ENCODE measurements around the gene C10orf105. TPM values are rescaled to one million over a fixed set of nuclear protein-coding genes. Genes with fewer than 3 reads are reported as not detected.

The C10orf105 gene
- polyA plus RNA-seq, 1 of the 3 experiments (the other 2 are of a cell fraction) = not detected

- H3K9ac ChIP-seq = no peak overlapping the region
- H3K9me2 ChIP-seq = no peaks in the 10 kb centered on the region
- no peaks in the 10 kb centered on the region for H3F3A ChIP-seq (replicated peaks; ENCODE audit: insufficient read depth)
- ChIA-PET CTCF (interaction anchor here (0.7 to 14.1 kb wide), 27 partner anchors 9 to 392 kb away, joined by 3 to 195 read pairs (median 8); partner anchors contain the start of genes CDH23 and VSIR), POLR2A (no interaction called here)
- H3K27me3 ChIP-seq (ENCODE audit: insufficient read depth) = peaks cover 13% of the 10 kb centered on the region
- H3K9me3 ChIP-seq = no peaks in the 10 kb centered on the region
- no peaks in the 10 kb centered on the region for H4K20me1 ChIP-seq (ENCODE audit: insufficient read depth)
- no peak overlapping the region for H3K4me3 ChIP-seq (ENCODE audit: low read depth in 2 of 2, low read length in 1 of 2)
- no peaks in the 10 kb centered on the region for H3K79me2 ChIP-seq (ENCODE audit: insufficient read depth)
- no peak overlapping the region for H3K27ac ChIP-seq (ENCODE audit: low read depth in 2 of 2, low read length in 1 of 2)
- H3K36me3 ChIP-seq (replicated peaks in 1 of 2; ENCODE audit: control insufficient read depth in 1 of 2, insufficient read depth in 2 of 2, low read length in 1 of 2) = no peaks in the 10 kb centered on the region
- no peak overlapping the region for H3K4me2 ChIP-seq
- 65% methylated on average over 5 of the region's 5 CpGs for WGBS (ENCODE audit: low lambda C conversion rate)
- TF ChIP-seq GATA2 (CRISPR knock-in tag; IDR thresholded peaks at IDR 0.05) (no peak), FOXM1 (IDR thresholded peaks at IDR 0.05; ENCODE audit: low read depth) (no peak), ZBTB33 (IDR thresholded peaks at IDR 0.05; ENCODE audit: borderline replicate concordance, low read depth) (no peak), MAX (IDR thresholded peaks at IDR 0.05; ENCODE audit: low read depth) (no peak), JUND (IDR thresholded peaks at IDR 0.05) (no peak), RCOR1 (IDR thresholded peaks at IDR 0.05; ENCODE audit: low read length) (no peak)
- no peak overlapping the region for H2AFZ ChIP-seq (ENCODE audit: low read depth)
- peaks cover 0 to 7% of the 10 kb centered on the region in 2 experiments; a peak in 1 of 4 replicates for H3K4me1 ChIP-seq (ENCODE audit: control insufficient read depth in 1 of 2, insufficient read depth in 2 of 2, low read depth in 1 of 2, low read length in 1 of 2)
- DNase-seq = no peak
Measured at GRCh38 chr10:71707240-71707789, 12.3 kb downstream of the C10orf105 start.

GRCh38 chr10:71706216-71707121 is 13.1 kb downstream of the C10orf105 start:
- H3K4me1 ChIP-seq (ENCODE audit: control insufficient read depth in 1 of 2, insufficient read depth in 2 of 2, low read depth in 1 of 2, low read length in 1 of 2) = peaks cover 0 to 7% of the 10 kb centered on the region in 2 experiments; a peak in 1 of 4 replicates
- H3K9me3 ChIP-seq = no peaks in the 10 kb centered on the region
- no peak overlapping the region for H2AFZ ChIP-seq (ENCODE audit: low read depth)
- H3K9me2 ChIP-seq = no peaks in the 10 kb centered on the region
- no peaks in the 10 kb centered on the region for H4K20me1 ChIP-seq (ENCODE audit: insufficient read depth)
- TF ChIP-seq FOXJ3 (CRISPR knock-in tag; IDR thresholded peaks at IDR 0.05) = no peak
- no peak for TF ChIP-seq CTCF (IDR thresholded peaks at IDR 0.05)
- no peak for TF ChIP-seq FOXM1 (IDR thresholded peaks at IDR 0.05; ENCODE audit: low read depth)
- TF ChIP-seq TAF1 (IDR thresholded peaks at IDR 0.05; ENCODE audit: borderline replicate concordance, low read depth, low read length) = no peak
- TF ChIP-seq MAX (IDR thresholded peaks at IDR 0.05; ENCODE audit: low read depth) = no peak
- H3K4me3 ChIP-seq (ENCODE audit: low read depth in 2 of 2, low read length in 1 of 2) = no peak overlapping the region
- H3K36me3 ChIP-seq (replicated peaks in 1 of 2; ENCODE audit: control insufficient read depth in 1 of 2, insufficient read depth in 2 of 2, low read length in 1 of 2) = no peaks in the 10 kb centered on the region
- CTCF ChIA-PET = interaction anchor here (0.6 to 14.1 kb wide), 25 partner anchors 8 to 393 kb away, joined by 3 to 195 read pairs (median 7); partner anchors contain the start of genes CDH23 and VSIR
- H3F3A ChIP-seq (replicated peaks; ENCODE audit: insufficient read depth) = no peaks in the 10 kb centered on the region
- no peaks in the 10 kb centered on the region for H3K79me2 ChIP-seq (ENCODE audit: insufficient read depth)
- POLR2A ChIA-PET = no interaction called here
- H3K4me2 ChIP-seq = no peak overlapping the region
- H3K9ac ChIP-seq = no peak overlapping the region
- no peak for DNase-seq
- H3K27ac ChIP-seq (ENCODE audit: low read depth in 2 of 2, low read length in 1 of 2) = no peak overlapping the region
- WGBS (ENCODE audit: low lambda C conversion rate) = 62% methylated on average over 14 of the region's 35 CpGs
- H3K27me3 ChIP-seq (ENCODE audit: insufficient read depth) = peaks cover 21% of the 10 kb centered on the region
